HG03159 (cell line): Measurements from ENCODE around the gene VDR.
"Not testable (repeated sequence)": the region's sequence is repeated elsewhere in the genome, so short reads cannot be mapped to it uniquely, and the experiment has no call there.

Source experiments
- ATAC-seq: cut with Tn5 transposase; IDR thresholded peaks from one replicate; pipeline ENCODE4 v1.9.1; 2021; ENCODE audit warnings: mild to moderate bottlenecking, moderate library complexity; ENCODE audit not compliant: unreplicated experiment

The VDR gene

GRCh38 chr12:47851303-47851952 is 53.4 kb downstream of the VDR start:
- no peak for ATAC-seq

DNA sequence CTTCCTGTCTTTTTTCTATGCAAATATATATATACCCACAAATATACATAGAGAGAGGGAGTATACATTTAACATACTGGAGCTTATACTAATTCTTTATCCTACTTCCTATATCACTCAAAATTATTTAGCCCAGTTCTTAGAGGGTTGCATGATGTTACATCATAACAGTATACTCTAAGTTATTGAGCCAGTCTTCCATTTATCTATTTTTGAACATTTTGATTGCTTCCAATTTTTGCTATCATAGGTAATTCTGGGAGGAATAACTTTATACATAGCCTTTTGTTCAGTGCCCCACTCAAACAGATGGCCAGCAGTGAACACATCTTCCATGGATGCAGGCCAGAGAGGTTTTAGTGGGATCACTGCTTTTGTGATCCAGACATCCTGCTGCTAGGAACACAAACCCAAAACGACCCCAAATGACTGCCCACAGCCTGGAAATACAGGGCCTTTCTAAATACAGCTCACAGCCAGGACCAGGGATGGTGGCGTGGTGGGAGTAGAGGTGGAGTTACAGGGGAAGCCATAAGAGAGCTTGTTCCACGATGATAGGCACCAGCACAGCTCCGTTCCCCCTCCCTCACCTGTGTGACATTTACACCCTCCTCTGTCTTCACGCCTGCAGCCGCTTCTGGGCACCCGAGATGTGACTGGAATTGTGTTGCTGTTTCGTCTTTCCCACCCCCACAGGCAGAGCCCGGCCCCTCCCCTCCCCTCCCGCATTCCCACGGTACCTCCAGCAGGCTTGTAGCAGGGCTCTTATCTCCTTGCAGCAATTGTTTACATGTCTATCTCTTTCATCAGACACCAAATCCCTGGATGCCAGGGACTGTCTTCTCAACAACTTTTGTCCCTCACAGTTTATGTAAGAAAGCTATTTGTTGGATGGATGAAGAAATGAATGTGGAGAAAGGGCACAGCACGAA is 54.4 kb downstream of the VDR start:
- no peak for ATAC-seq

DNA sequence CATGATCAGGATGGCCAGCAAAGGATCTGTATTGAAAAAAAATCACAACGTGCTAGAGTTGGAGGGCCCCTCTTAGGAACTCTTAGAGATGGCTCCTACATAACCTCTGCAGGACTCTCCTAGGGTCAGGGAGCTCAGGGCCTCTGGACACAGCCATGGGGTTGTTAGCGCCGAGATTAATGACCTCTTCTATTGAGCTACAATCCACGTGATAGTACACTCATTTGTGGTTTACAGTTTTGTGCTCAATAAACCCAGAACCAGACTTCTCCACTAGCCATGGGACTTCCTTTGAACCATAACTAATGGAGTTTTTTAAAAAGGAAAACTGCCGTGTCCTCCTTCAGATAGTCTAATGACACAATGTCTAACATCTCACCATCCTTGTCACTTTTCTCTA is 55.5 kb downstream of the VDR start:
- ATAC-seq: no peak

DNA sequence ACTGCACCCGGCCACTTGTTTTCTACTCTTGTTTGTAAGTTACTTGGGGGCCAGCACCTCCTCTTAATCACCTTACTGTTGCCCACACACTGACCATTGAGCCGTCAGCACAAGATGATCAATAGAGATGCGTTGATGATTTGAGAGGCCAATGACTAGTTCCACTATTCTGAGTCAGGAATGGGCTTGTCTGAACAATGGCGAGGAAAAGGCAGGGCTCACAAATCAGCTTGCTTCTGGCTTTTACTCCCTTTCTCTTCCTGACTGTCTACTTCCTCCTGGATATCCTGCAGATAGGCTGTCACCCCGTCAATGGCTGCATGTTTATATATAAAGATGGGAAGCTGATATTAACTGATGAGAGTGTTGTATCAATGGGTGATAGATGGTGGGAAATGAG is 55.9 kb downstream of the VDR start:
- no peak for ATAC-seq

DNA sequence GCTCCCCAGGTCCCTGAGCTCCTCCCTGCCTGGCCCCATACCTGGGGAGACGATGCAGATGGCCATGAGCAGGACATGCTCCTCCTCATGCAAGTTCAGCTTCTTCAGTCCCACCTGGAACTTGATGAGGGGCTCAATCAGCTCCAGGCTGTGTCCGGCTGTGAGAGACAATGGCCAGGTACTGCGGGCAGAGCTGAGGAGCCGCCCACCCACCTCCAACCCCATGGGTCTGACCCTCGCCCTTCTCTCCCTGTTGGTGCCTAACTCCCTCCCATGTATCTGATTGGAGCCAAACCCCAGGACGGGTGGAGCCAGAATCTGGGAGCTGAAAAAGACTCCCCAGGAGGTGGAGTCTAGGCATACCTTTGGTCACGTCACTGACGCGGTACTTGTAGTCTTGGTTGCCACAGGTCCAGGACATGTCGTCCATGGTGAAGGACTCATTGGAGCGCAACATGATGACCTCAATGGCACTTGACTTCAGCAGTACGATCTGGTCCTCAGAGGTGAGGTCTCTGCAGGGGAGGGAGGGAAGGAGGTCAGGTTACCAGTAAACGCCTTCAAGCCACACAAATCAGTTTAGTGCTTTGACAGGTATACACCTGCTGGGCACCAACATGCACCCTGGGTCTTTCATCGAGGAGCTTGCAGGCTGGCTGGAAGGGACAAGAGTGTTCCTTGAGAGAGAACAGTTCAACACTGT is 58.3 kb downstream of the VDR start:
- no peak for ATAC-seq

- no peak for ATAC-seq
These were observed 59.7 kb downstream of the VDR start for GRCh38 chr12:47845081-47845480.

- ATAC-seq: no peak
These were observed 60.4 kb downstream of the VDR start for GRCh38 chr12:47844264-47845019.

DNA sequence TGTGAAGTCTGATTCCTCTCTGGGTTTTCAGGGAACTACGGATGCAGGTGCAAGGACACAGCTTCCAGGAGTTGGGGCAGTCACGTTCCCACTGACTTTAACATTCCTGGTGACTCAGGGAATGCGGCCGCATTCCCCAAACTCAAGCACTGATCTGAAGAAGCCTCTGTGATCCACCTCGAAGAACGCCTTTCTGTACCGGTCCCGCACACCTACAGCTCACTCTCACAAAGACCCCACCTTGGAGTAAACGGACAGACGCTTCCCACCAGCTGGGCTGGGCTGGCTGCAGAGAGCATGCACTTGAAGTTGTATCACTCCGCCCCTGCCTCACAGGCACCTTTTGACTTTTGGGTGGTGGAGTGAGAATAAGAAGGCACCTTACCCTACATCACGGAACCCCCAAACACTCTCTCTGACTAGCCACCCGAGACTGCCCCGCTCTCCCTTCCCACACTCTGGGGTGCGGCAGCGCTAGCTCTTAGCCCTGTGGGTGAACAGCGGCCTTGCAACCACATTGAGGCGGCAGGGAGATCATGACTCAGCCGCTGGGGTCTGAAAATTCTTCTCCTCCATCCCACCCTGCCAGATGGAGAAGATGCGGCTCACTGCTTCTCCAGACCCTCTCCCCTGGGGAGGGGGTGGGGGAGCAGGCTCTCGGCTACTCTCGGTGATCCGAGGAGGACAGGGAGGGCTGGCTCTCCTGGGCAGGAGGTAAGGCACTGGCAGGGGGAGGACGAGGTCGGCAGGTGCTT is 61.4 kb downstream of the VDR start:
- ATAC-seq: no peak

DNA sequence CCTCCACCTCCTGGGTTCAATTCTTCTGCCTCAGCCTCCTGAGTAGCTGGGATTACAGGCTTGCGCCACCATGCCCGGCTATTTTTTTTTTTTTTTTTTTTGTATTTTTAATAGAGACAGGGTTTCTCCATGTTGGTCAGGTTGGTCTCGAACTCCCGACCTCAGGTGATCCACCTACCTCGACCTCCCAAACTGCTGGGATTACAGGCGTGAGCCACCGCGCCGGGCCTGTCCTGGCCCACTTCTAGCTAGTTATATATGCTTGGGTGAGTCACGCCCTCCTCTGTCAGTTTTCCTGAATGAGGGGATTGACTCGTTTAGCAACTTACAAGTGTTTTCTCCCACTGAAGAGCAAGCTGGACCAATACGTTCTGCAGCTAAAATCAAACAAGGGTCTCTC is 62.3 kb downstream of the VDR start:
- ATAC-seq: not testable (repeated sequence)

DNA sequence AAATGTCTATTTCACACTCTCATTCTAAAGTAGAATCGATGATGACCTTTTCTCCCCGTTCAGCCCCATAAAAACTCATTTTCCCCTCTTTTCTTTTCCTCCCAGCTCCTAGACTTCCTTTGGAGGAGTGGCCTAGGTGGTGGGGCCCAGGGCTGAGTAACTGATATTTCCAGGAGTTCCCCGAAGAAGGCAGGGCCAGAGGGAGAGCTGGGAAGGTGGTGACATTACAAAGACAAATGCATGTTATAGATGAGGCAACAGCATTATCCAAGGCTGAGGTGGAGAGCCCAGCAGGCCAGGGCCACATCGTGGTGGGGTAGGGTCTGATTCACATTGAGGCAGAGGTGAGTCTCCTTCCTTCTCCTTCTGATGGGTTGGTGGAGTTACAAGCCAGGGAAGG is 62.9 kb downstream of the VDR start:
- no peak for ATAC-seq

- no peak for ATAC-seq
These were observed 63.3 kb downstream of the VDR start for GRCh38 chr12:47841501-47841900.

- no peak for ATAC-seq
These were observed 64.2 kb downstream of the VDR start for GRCh38 chr12:47840571-47840970.

- ATAC-seq: no peak
These were observed 65.4 kb downstream of the VDR start for GRCh38 chr12:47839214-47839876.

DNA sequence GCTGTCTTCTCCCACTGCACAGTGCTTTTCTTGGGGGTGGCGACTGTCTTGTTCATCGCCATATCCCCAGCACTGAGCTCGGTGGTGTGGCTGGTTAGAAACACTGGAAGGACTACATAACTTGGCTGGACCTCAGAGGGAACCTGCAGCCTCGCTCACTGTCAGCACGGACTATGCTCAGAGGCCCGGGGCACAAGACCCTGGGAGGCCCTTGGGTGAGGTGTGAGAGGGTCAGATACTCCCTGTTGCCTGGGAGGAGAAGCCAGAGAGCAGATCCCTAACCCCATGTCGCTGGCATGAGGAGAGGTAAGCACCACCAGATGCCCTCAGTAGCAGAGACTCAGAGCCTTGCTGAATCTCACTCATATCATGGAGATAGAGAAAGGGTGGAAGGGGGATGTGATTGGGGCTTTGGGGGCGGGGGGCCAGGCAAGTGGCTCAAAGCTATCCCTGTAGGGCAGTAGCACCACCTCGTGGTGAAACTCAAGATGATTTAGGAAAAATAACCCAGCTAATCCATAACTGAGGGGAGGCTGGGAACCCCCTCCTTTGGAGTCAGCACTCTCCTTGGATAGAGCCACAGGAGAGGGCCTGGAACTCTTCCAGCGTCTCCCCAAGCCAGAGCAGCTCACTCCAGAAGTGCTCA is 66.4 kb downstream of the VDR start:
- no peak for ATAC-seq

- ATAC-seq: no peak
These were observed 67.3 kb downstream of the VDR start for GRCh38 chr12:47837190-47838171.

DNA sequence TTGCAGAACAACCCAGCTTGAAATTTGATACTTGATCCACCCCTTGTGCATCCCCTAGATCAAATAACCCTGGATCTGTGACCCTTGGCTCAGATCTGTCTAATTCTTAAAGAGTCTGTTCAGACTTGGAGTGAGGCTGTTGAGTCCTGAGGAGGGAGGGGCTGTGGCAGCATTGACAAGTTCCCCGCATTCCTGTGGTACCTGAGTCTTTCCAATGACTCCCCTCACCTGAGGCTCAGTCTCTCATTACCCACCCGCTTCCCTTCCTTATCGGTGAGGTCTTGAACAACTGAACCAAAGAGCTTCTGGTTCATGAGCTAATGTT is 69.0 kb downstream of the VDR start:
- ATAC-seq: no peak

DNA sequence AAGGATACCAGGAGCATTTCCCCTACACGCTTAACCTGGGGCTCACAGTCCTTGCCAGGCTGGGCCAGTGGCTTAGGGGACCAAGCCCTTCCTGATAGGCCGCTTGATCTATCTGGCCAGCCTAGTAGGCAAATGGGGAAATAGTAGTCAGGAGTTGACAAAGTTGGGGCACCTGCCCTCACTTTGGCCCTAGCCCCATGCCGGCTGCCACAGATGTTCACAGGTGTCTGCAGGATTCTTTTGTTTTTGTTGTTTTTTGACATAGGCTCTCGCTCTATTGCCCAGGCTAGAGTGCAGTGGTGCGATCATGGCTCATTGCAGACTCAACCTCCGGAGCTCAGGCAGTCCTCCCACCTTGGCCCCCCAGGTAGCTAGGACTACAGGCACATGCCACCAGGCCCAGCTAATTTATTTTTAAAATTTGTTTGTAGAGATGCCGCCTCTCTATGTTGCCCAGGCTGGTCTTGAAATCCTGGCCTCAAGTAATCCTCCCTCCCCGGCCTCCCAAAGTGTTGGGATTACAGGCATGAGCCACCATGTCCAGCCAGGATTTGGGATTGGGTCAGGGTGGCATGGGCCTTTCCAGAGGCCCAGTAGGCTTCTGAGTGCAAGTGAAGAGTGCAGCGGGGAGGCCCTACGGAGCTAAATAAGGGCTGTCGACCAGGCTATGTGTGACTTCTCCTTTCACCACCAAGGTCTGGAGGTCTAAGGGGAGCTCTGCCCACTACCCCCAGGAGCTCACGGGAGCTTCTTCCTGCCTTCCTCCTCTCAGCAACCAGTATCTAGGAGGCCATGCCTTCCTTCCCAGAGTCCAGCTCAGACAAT is 69.6 kb downstream of the VDR start:
- no peak for ATAC-seq
